ENCODE results near the gene MAPK6.

- TF ChIP-seq CTCF (IDR thresholded peaks at IDR 0.05) (no peak), POLR2A (IDR thresholded peaks at IDR 0.05) (no peak)
Measured at GRCh38 chr15:52042051-52042851, 23.2 kb downstream of the MAPK6 start.
